Activated gamma-delta T cell treated with Interleukin-2 at 50 U/mL for 16 hours (primary cell): ENCODE measurements around the gene MARK1.

Experiments used
- DNase-seq: peaks from one replicate; pipeline ENCODE4 v3.0.0-alpha.2; 2020

MARK1 gene

GRCh38 chr1:220527908-220528678, at the start of gene MARK1:
TSS of gene MARK1 (plus strand) at chr1:220528136. CDS start at chr1:220528823, 687 bp downstream.
- no peak for DNase-seq

GRCh38 chr1:220483700-220484099, 44.2 kb upstream of the MARK1 start:
- no peak for DNase-seq

- no peak for DNase-seq
These were observed 43.8 kb upstream of the MARK1 start for GRCh38 chr1:220484135-220484534.

GRCh38 chr1:220485131-220485530, 42.8 kb upstream of the MARK1 start:
- no peak for DNase-seq

GRCh38 chr1:220485791-220486190, 42.1 kb upstream of the MARK1 start:
- DNase-seq: no peak

- no peak for DNase-seq
These were observed 40.6 kb upstream of the MARK1 start for GRCh38 chr1:220487297-220487820.

- DNase-seq: no peak
These were observed 36.0 kb upstream of the MARK1 start for GRCh38 chr1:220491891-220492290.

- no peak for DNase-seq
These were observed 30.6 kb upstream of the MARK1 start for GRCh38 chr1:220497220-220497947.

- no peak for DNase-seq
These were observed 29.7 kb upstream of the MARK1 start for GRCh38 chr1:220498188-220498587.

- DNase-seq: no peak
These were observed 27.6 kb upstream of the MARK1 start for GRCh38 chr1:220500372-220500771.

GRCh38 chr1:220504329-220504728, 23.6 kb upstream of the MARK1 start:
- DNase-seq: no peak

GRCh38 chr1:220507085-220507484, 20.9 kb upstream of the MARK1 start:
- DNase-seq: no peak

GRCh38 chr1:220511179-220511578, 16.8 kb upstream of the MARK1 start:
- DNase-seq: no peak

- DNase-seq: no peak
These were observed 16.2 kb upstream of the MARK1 start for GRCh38 chr1:220511785-220512184.

- DNase-seq: no peak
These were observed 14.1 kb upstream of the MARK1 start for GRCh38 chr1:220513834-220514233.

- DNase-seq: no peak
These were observed 13.7 kb upstream of the MARK1 start for GRCh38 chr1:220514256-220514655.

GRCh38 chr1:220516014-220516721, 11.8 kb upstream of the MARK1 start:
- DNase-seq: no peak

- no peak for DNase-seq
These were observed 11.3 kb upstream of the MARK1 start for GRCh38 chr1:220516722-220517042.

GRCh38 chr1:220521778-220522177, 6.2 kb upstream of the MARK1 start:
- no peak for DNase-seq

GRCh38 chr1:220526294-220526693, 1.6 kb upstream of the MARK1 start:
- no peak for DNase-seq

- DNase-seq: no peak
These were observed 543 bp upstream of the MARK1 start for GRCh38 chr1:220527279-220527907.

GRCh38 chr1:220528679-220529501, 954 bp downstream of the MARK1 start:
- no peak for DNase-seq
